K562 (cell line): Measurements from ENCODE around the gene NOTCH3. TPM values are rescaled to one million over a fixed set of nuclear protein-coding genes. Genes with fewer than 3 reads are reported as not detected.

Experiments
- ATAC-seq: fragments of 200-7000 bp; cut with Tn5 transposase; 3 replicates; pipeline ENCODE4 v1.9.1; 2020; ENCODE audit warnings: moderate library complexity
- BruUV-seq: library from RNA; stranded (reverse); fragments of 400-500 nt; replicated peaks from 2 replicates; lab custom pipeline; 2021; lab: Mats Ljungman, UMichigan
- CTCF ChIA-PET: fragments of 300-600 bp; formaldehyde crosslinking; extraction: SDS; loops from one replicate; lab custom pipeline; 2021; ENCODE audit warnings: low intra/inter-chr PET ratio; lab: Yijun Ruan, JAX
- POLR2A ChIA-PET: fragments of 300-600, 350-650 bp; sonication (Branson Sonifier 250); formaldehyde crosslinking; extraction: SDS; loops from one replicate; lab custom pipeline; 2021; ENCODE audit warnings: antibody characterized with exemption, inconsistent platforms; lab: Yijun Ruan, JAX
- DNase-seq, 4 experiments: peaks; one replicate each; pipeline versions ENCODE4 v3.0.0 to v3.0.0-alpha.2; 2011 to 2018; ENCODE audit warnings: low spot score in 3 of 4, mixed read lengths in 3 of 4; ENCODE audit errors: extremely low read depth in 1 of 4
- FAIRE-seq: peaks from 2 replicates; lab custom pipeline; 2011; peaks lifted over from hg19 to GRCh38; lab: Jason Lieb, UNC
- H2AFZ ChIP-seq: 2 replicates; pipeline ENCODE4 v1.6.0; 2011; ENCODE audit warnings: low read depth, low read length, control low read depth, inconsistent platforms
- H3K27ac ChIP-seq: fragments of 200-600 bp; 3 replicates; pipeline ENCODE4 v1.8.0; 2011; ENCODE audit warnings: low read depth, mild to moderate bottlenecking, control low read depth, inconsistent platforms, low read length, moderate library complexity, mixed read lengths; ENCODE audit errors: extremely low read depth
- H3K27me3 ChIP-seq, 2 experiments: fragments of 300-600 bp in 1 of 2; 2 replicates in 1 of 2; 3 replicates in 1 of 2; pipeline versions ENCODE4 v1.6.0 to v1.8.0; 2011; ENCODE audit warnings: inconsistent platforms in 2 of 2, low read length in 2 of 2, mild to moderate bottlenecking in 1 of 2, mixed read lengths in 1 of 2, moderate library complexity in 1 of 2; ENCODE audit not compliant: control insufficient read depth in 2 of 2, insufficient read depth in 2 of 2
- H3K36me3 ChIP-seq: fragments of 300-600 bp; 3 replicates; pipeline ENCODE4 v1.8.0; 2011; ENCODE audit warnings: mild to moderate bottlenecking, low read length, inconsistent platforms; ENCODE audit not compliant: control insufficient read depth, insufficient read depth
- H3K4me1 ChIP-seq, 2 experiments: fragments of 200-600 bp in 1 of 2; replicated peaks in 1 of 2; 2 replicates in 1 of 2; 3 replicates in 1 of 2; pipeline versions ENCODE4 v1.5.1 to v1.8.0; 2011; ENCODE audit warnings: inconsistent platforms in 2 of 2, low read length in 2 of 2, mild to moderate bottlenecking in 1 of 2, mixed read lengths in 1 of 2, moderate library complexity in 1 of 2; ENCODE audit not compliant: control insufficient read depth in 2 of 2, insufficient read depth in 2 of 2
- H3K4me2 ChIP-seq: 2 replicates; pipeline ENCODE4 v1.6.1; 2011; ENCODE audit warnings: low read length, control low read depth, inconsistent platforms, mixed read lengths; ENCODE audit not compliant: insufficient read depth
- H3K4me3 ChIP-seq: fragments of 200-600 bp; sonication (generic), shearing (Covaris generic); 2 replicates; pipeline ENCODE4 v1.5.1; 2016; ENCODE audit warnings: control low read depth, inconsistent platforms
- H3K79me2 ChIP-seq: fragments of 200-600 bp; 3 replicates; pipeline ENCODE4 v1.8.0; 2011; ENCODE audit warnings: low read length, inconsistent platforms; ENCODE audit not compliant: control insufficient read depth, insufficient read depth
- H3K9ac ChIP-seq, 2 experiments: 2 replicates each; pipeline versions ENCODE4 v1.6.0 to v1.6.1; 2011; ENCODE audit warnings: low read depth in 2 of 2, low read length in 2 of 2, control low read depth in 1 of 2, inconsistent platforms in 1 of 2, mild to moderate bottlenecking in 1 of 2, mixed read lengths in 1 of 2; ENCODE audit not compliant: insufficient read depth in 1 of 2
- H3K9me1 ChIP-seq: one replicate; pipeline ENCODE4 v1.6.0; 2011; ENCODE audit warnings: inconsistent platforms, mild to moderate bottlenecking, low read length, moderate library complexity; ENCODE audit not compliant: control insufficient read depth, insufficient read depth
- H3K9me3 ChIP-seq: replicated peaks from 2 replicates; pipeline ENCODE4 v1.5.1; 2011; ENCODE audit warnings: low read depth, low read length, inconsistent platforms; ENCODE audit not compliant: control insufficient read depth, insufficient read depth
- H4K20me1 ChIP-seq: replicated peaks from 2 replicates; pipeline ENCODE4 v1.6.1; 2011; ENCODE audit warnings: low read length, inconsistent platforms, mixed read lengths; ENCODE audit not compliant: control insufficient read depth, insufficient read depth
- DMBX1 ChIP-seq: fragments of 250-450 bp; sonication (Bioruptor Pico); IDR thresholded peaks from 2 replicates; pipeline ENCODE4 v1.8.0; 2022; ENCODE audit warnings: inconsistent platforms, mild to moderate bottlenecking, moderate library complexity, borderline replicate concordance
- HCFC1 ChIP-seq: IDR thresholded peaks from 2 replicates; pipeline ENCODE4 v1.6.1; 2012; ENCODE audit warnings: low read depth, low read length, improper control_type of control experiment
- HOMEZ ChIP-seq: fragments of 250-450 bp; sonication (Bioruptor Pico); IDR thresholded peaks from 2 replicates; pipeline ENCODE4 v1.4.0; 2020; ENCODE audit warnings: mild to moderate bottlenecking, moderate library complexity
- JUN ChIP-seq, 2 experiments: sonication (generic) in 1 of 2; formaldehyde crosslinking in 1 of 2; IDR thresholded peaks; 2 replicates each; pipeline versions ENCODE4 v1.6.1 to v1.8.0; 2012 to 2022; ENCODE audit warnings: borderline replicate concordance in 2 of 2, mild to moderate bottlenecking in 2 of 2, improper control_type of control experiment in 1 of 2, low read depth in 1 of 2, low read length in 1 of 2, missing genetic modification reagents in 1 of 2
- KDM5B ChIP-seq: fragments of 200-600 bp; sonication (generic); IDR thresholded peaks from 2 replicates; pipeline ENCODE4 v1.6.1; 2012; ENCODE audit warnings: low read depth, mild to moderate bottlenecking, moderate library complexity, low read length, control low read depth, inconsistent platforms; ENCODE audit not compliant: insufficient replicate concordance
- LCOR ChIP-seq: sonication (generic); formaldehyde crosslinking; IDR thresholded peaks from 2 replicates; pipeline ENCODE4 v1.8.0; 2022; ENCODE audit warnings: mild to moderate bottlenecking, missing genetic modification reagents
- NFXL1 ChIP-seq: fragments of 450-650 bp; formaldehyde crosslinking; IDR thresholded peaks from 2 replicates; pipeline ENCODE4 v1.4.0; 2021; ENCODE audit warnings: mild to moderate bottlenecking
- RNF2 ChIP-seq: sonication (generic); IDR thresholded peaks from 2 replicates; pipeline ENCODE4 v1.6.1; 2016
- TCF3 ChIP-seq: sonication (generic); formaldehyde crosslinking; IDR thresholded peaks from 2 replicates; pipeline ENCODE4 v1.4.0; 2020; ENCODE audit warnings: mild to moderate bottlenecking, missing genetic modification reagents
- TOE1 ChIP-seq, 2 experiments: fragments of 450-650 bp in 1 of 2; sonication (generic) in 1 of 2; formaldehyde crosslinking in 1 of 2; IDR thresholded peaks; 2 replicates each; pipeline versions ENCODE4 v1.7.1 to v1.8.0; 2016 to 2022; ENCODE audit warnings: borderline replicate concordance in 2 of 2, mild to moderate bottlenecking in 2 of 2, antibody characterized with exemption in 1 of 2, inconsistent platforms in 1 of 2, low read depth in 1 of 2, missing genetic modification reagents in 1 of 2, moderate library complexity in 1 of 2
- ZNF121 ChIP-seq: sonication (generic); formaldehyde crosslinking; conservative IDR thresholded peaks from 2 replicates; pipeline ENCODE4 v1.8.0; 2022; ENCODE audit warnings: missing genetic modification reagents
- ZNF146 ChIP-seq: IDR thresholded peaks from one replicate; pipeline ENCODE4 v1.6.1; 2018; ENCODE audit warnings: missing compliant biosample characterization; ENCODE audit not compliant: unreplicated experiment
- ZNF316 ChIP-seq: fragments of 450-650 bp; IDR thresholded peaks from 2 replicates; pipeline ENCODE4 v1.6.1; 2016
- ZNF589 ChIP-seq: fragments of 200-800 bp; sonication (Bioruptor generic); IDR thresholded peaks from 2 replicates; pipeline ENCODE4 v1.6.1; 2016; ENCODE audit warnings: low read depth, missing genetic modification characterization, missing compliant biosample characterization
- ZNF655 ChIP-seq: fragments of 250-450 bp; sonication (Bioruptor Pico); IDR thresholded peaks from 2 replicates; pipeline ENCODE4 v1.5.0; 2021
- ZNF668 ChIP-seq: fragments of 250-450 bp; sonication (Bioruptor Pico); IDR thresholded peaks from 2 replicates; pipeline ENCODE4 v1.8.0; 2022; ENCODE audit warnings: mild to moderate bottlenecking, inconsistent platforms
- ZNF830 ChIP-seq: fragments of 250-450 bp; sonication (Bioruptor Pico); IDR thresholded peaks from 2 replicates; pipeline ENCODE4 v1.5.0; 2021; ENCODE audit warnings: mild to moderate bottlenecking
- WGBS: fragments of 100-300 bp; shearing (Covaris generic); methylation state at CpG from one replicate; pipeline ENCODE4 v1.1.6; 2016; ENCODE audit warnings: low coverage, mixed read lengths; ENCODE audit not compliant: insufficient coverage; ENCODE audit errors: missing lambda C conversion rate; 5-methylcytosine and 5-hydroxymethylcytosine counted together
- in situ Hi-C: fragments of 300-500 bp; cut with MboI; formaldehyde crosslinking; loops from 4 replicates; pipeline ENCODE4 v1.15.0; 2018; ENCODE audit warnings: inconsistent platforms, mixed read lengths
- intact Hi-C: fragments of 100-400 bp; cut with micrococcal nuclease; formaldehyde crosslinking; loops from 2 replicates; pipeline ENCODE4 v1.14.2; 2022
- polyA plus RNA-seq, 8 experiments: library from polyadenylated mRNA; depleted of rRNA in 4 of 8; stranded (reverse) in 5 of 8; unstranded in 3 of 8; fragments of >200 nt; fragmentation: Nextera tagmentation in 2 of 8; fragmentation: Illumina TruSeq in 1 of 8; extraction: Ambion mirVana in 2 of 8; extraction: Trizol in 1 of 8; gene quantifications; 2 replicates each; pipeline versions ENCODE4 v1.2.1 to v1.2.3, GENCODE V29; 2011 to 2014; ENCODE audit warnings: inconsistent platforms in 1 of 8, missing spikeins in 1 of 8
- total RNA-seq, 7 experiments: library from RNA; depleted of rRNA in 6 of 7; stranded (reverse); fragments of >200 nt in 6 of 7; fragmentation: Illumina TruSeq in 2 of 7; extraction: Trizol in 2 of 7; gene quantifications; 2 replicates each; pipeline versions ENCODE4 v1.2.1 to v1.2.3, GENCODE V29; 2011 to 2021; ENCODE audit warnings: low replicate concordance in 1 of 7

NOTCH3 gene
- total and polyA plus RNA-seq, 9 of the 15 experiments (the other 6 are each of a cell fraction or from before 2014, with no cell fraction given): under 0.01 to 1.2 (median 0.16) TPM

GRCh38 chr19:15248106-15248505 is 47.3 kb upstream of the NOTCH3 start:
- H2AFZ ChIP-seq: no peak overlapping the region
- H3K4me1 ChIP-seq: peaks cover 0 to 7% of the 10 kb centered on the region in 2 experiments; a peak in 1 of 5 replicates
- no peak overlapping the region for H3K9ac ChIP-seq
- no peak overlapping the region for H3K27ac ChIP-seq
- no peak overlapping the region for H3K4me3 ChIP-seq
- ATAC-seq: no peak
- no peak for FAIRE-seq
- peaks cover 9% of the 10 kb centered on the region; the same call in 2 of the 3 replicates for H3K79me2 ChIP-seq
- no peak overlapping the region for H3K4me2 ChIP-seq
- no peak for DNase-seq
- no TSS peak for BruUV-seq
- H3K9me1 ChIP-seq: peaks cover 5% of the 10 kb centered on the region
- TF ChIP-seq NFXL1 (CRISPR knock-in tag) (no peak), TOE1 (IDR thresholded peaks at IDR 0.05; ENCODE audit: borderline replicate concordance) (no peak), TOE1 (CRISPR knock-in tag; IDR thresholded peaks at IDR 0.05; ENCODE audit: borderline replicate concordance, low read depth) (no peak), TCF3 (CRISPR knock-in tag) (no peak), RNF2 (no peak), HOMEZ (CRISPR knock-in tag) (no peak), LCOR (CRISPR knock-in tag) (no peak), ZNF655 (CRISPR knock-in tag) (no peak), KDM5B (no peak), ZNF121 (CRISPR knock-in tag) (no peak), JUN (IDR thresholded peaks at IDR 0.05; ENCODE audit: borderline replicate concordance, low read depth, low read length) (no peak), JUN (CRISPR knock-in tag; IDR thresholded peaks at IDR 0.05; ENCODE audit: borderline replicate concordance) (no peak), HCFC1 (no peak), ZNF589 (CRISPR knock-in tag) (no peak), ZNF146 (CRISPR knock-in tag) (no peak), DMBX1 (CRISPR knock-in tag) (no peak), ZNF668 (CRISPR knock-in tag) (no peak), ZNF830 (CRISPR knock-in tag) (no peak), ZNF316 (no peak)
- peaks cover 95% of the 10 kb centered on the region; the same call in 2 of the 3 replicates for H3K36me3 ChIP-seq
- ChIA-PET CTCF (no interaction called here), POLR2A (interaction anchor here (0.5 to 1.4 kb wide), 2 partner anchors 93 to 131 kb away, joined by 3 read pairs; no protein-coding TSS in a partner anchor)
- 93% methylated on average over 5 of the region's 5 CpGs for WGBS
- no peaks in the 10 kb centered on the region for H3K9me3 ChIP-seq
- in situ Hi-C loops (no loop called here), intact Hi-C loops (no loop called here)
- no peaks in the 10 kb centered on the region for H3K27me3 ChIP-seq
- H4K20me1 ChIP-seq: peaks cover 16% of the 10 kb centered on the region
